Effector memory CD4-positive, alpha-beta T cell (primary cell): Measurements from ENCODE around the gene MEI1.

Experiments
- DNase-seq, 3 donors: peaks; one replicate each; pipeline ENCODE4 v3.0.0-alpha.2; 2020
- H3K27ac ChIP-seq: 2 replicates; pipeline ENCODE4 v1.7.0; 2013; ENCODE audit warnings: mild to moderate bottlenecking, low read length, moderate library complexity; ENCODE audit not compliant: insufficient read depth, poor library complexity, severe bottlenecking
- H3K27me3 ChIP-seq: replicated peaks from 2 replicates; pipeline ENCODE4 v1.7.0; 2013; ENCODE audit warnings: mild to moderate bottlenecking, low read length; ENCODE audit not compliant: insufficient read depth, control insufficient read depth, poor library complexity, severe bottlenecking
- H3K36me3 ChIP-seq: 2 replicates; pipeline ENCODE4 v1.7.0; 2013; ENCODE audit warnings: mild to moderate bottlenecking, low read length, moderate library complexity; ENCODE audit not compliant: control insufficient read depth, insufficient read depth
- H3K4me1 ChIP-seq: 2 replicates; pipeline ENCODE4 v1.7.0; 2013; ENCODE audit warnings: low read length, mild to moderate bottlenecking; ENCODE audit not compliant: control insufficient read depth, insufficient read depth, poor library complexity, severe bottlenecking
- H3K4me3 ChIP-seq: 2 replicates; pipeline ENCODE4 v1.7.0; 2013; ENCODE audit warnings: low read length, low read depth, mild to moderate bottlenecking; ENCODE audit not compliant: insufficient read depth, poor library complexity, severe bottlenecking
- H3K9me3 ChIP-seq: 2 replicates; pipeline ENCODE4 v1.7.0; 2013; ENCODE audit warnings: mild to moderate bottlenecking, low read length, moderate library complexity; ENCODE audit not compliant: control insufficient read depth

Gene MEI1

GRCh38 chr22:41780746-41781505, 81.6 kb downstream of the MEI1 start:
- DNase-seq: peak; percentile 79 to 89 (median 88)
- Histone ChIP-seq H3K36me3 (peaks cover 6% of the 10 kb centered on the region), H3K27me3 (no peaks in the 10 kb centered on the region), H3K27ac (peak overlapping the region; percentile 88), H3K4me1 (peaks cover 24% of the 10 kb centered on the region), H3K9me3 (no peaks in the 10 kb centered on the region), H3K4me3 (peak overlapping the region; percentile 60)

DNA sequence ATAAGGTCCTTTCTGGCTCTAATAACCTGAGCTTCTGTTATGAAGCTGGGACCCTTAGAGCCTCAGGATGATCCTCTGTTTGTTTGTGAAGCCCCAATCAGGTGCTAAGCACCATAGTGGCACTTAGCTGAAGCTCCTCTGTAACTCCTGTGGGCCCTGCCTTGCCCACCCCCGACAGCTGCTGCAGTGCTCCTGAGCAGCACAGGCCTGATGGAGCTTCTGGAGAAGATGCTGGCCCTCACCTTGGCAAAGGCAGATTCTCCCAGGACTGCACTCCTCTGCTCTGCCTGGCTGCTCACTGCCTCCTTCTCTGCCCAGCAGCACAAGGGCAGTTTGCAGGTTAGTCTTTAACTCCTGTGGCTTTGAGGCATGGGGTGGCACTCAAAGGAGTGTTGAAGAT, 82.2 kb downstream of the MEI1 start:
- Histone ChIP-seq H3K36me3 (peaks cover 11% of the 10 kb centered on the region), H3K4me1 (peaks cover 26% of the 10 kb centered on the region), H3K27ac (peak overlapping the region; percentile 88), H3K9me3 (no peaks in the 10 kb centered on the region), H3K4me3 (peak overlapping the region; percentile 60), H3K27me3 (no peaks in the 10 kb centered on the region)
- no peak for DNase-seq

DNA sequence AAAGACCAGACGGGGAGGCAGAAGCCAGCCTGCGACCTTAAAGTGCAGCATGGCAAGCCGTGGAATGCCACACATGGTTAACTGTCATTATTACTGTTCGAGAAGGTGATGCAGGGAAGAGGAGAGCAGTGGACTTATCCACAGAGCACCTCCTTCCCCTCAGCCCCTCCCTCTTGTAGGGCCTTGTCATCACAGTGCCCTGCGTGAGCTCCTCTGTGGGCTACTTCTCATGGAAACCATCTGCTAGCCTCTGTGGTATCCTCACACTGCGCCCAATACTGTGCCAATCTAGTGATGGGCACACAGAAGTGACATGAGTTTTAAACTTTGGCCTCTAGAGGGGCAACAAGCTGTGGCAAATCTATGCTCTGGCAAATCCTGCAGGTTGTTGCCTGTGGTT, 83.0 kb downstream of the MEI1 start:
- peak in 1 of 3 donors; percentile 6 for DNase-seq
- H3K36me3 ChIP-seq: peaks cover 16% of the 10 kb centered on the region
- peak overlapping the region; percentile 60 for H3K4me3 ChIP-seq
- H3K4me1 ChIP-seq: peaks cover 30% of the 10 kb centered on the region
- H3K9me3 ChIP-seq: no peaks in the 10 kb centered on the region
- H3K27ac ChIP-seq: peak overlapping the region; percentile 88
- H3K27me3 ChIP-seq: no peaks in the 10 kb centered on the region

DNA sequence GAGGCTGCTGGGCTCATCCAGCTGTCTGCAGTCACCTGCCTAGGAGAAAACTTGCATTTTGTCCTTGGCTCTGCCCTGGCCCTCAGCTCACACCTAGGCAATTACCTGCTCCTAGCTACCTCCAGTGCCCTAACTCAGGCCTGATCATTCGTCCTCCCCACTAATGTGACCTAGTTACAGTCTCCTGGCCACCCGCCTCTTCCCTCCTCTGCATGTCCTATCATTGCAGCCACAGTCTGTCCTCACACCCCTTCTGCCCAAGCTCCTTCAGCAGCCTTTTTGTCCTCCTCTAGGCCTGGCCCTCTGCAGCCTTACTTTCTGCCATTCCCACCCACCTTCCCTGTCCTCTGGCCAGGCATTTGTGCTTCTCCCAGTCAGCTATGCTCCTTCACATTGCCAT, 83.4 kb downstream of the MEI1 start:
- H3K27ac ChIP-seq: peak overlapping the region; percentile 88
- H3K4me1 ChIP-seq: peaks cover 32% of the 10 kb centered on the region
- H3K36me3 ChIP-seq: peaks cover 17% of the 10 kb centered on the region
- no peak for DNase-seq
- no peaks in the 10 kb centered on the region for H3K27me3 ChIP-seq
- peak overlapping the region; percentile 60 for H3K4me3 ChIP-seq
- H3K9me3 ChIP-seq: no peaks in the 10 kb centered on the region

GRCh38 chr22:41787331-41787730, 88.0 kb downstream of the MEI1 start:
- H3K4me1 ChIP-seq: peaks cover 26% of the 10 kb centered on the region
- H3K9me3 ChIP-seq: no peaks in the 10 kb centered on the region
- no peak overlapping the region for H3K4me3 ChIP-seq
- H3K27ac ChIP-seq: no peak overlapping the region
- DNase-seq: no peak
- no peaks in the 10 kb centered on the region for H3K27me3 ChIP-seq
- H3K36me3 ChIP-seq: peaks cover 28% of the 10 kb centered on the region

- DNase-seq: no peak
Observed at GRCh38 chr22:41793871-41794270, 94.6 kb downstream of the MEI1 start.

DNA sequence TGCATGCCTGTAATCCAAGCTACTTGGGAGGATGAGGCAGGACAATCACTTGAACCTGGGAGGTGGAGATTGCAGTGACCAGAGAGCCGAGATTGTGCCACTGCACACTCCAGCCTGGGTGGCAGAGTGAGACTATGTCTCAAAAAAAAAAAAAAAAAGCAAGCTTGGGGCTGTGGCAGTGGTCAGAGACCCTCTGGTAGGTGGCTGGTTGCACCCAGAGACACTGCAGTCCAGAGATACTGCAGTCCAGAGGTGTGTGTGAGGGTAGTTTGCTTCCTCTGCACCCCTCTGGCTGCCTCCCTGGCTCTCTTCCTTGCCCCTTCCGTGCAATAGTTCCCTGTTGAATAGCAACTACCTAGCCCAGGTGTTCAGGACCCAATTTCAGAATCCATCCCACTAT, 99.4 kb downstream of the MEI1 start:
- Histone ChIP-seq H3K4me3 (no peak overlapping the region), H3K27me3 (no peaks in the 10 kb centered on the region), H3K4me1 (peaks cover 13% of the 10 kb centered on the region), H3K36me3 (peaks cover 19% of the 10 kb centered on the region), H3K27ac (no peak overlapping the region), H3K9me3 (no peaks in the 10 kb centered on the region)
- DNase-seq: no peak

More at GRCh38 chr22:41793871-41794270, 94.6 kb downstream of the MEI1 start:
- Histone ChIP-seq H3K36me3 (peaks cover 32% of the 10 kb centered on the region), H3K27me3 (no peaks in the 10 kb centered on the region), H3K9me3 (no peaks in the 10 kb centered on the region), H3K4me3 (no peak overlapping the region), H3K4me1 (no peaks in the 10 kb centered on the region), H3K27ac (no peak overlapping the region)

- H3K9me3 ChIP-seq: no peaks in the 10 kb centered on the region
- H3K4me3 ChIP-seq: peak overlapping the region; percentile 87
- H3K36me3 ChIP-seq: peaks cover 9% of the 10 kb centered on the region
- peaks cover 13% of the 10 kb centered on the region for H3K4me1 ChIP-seq
- DNase-seq: peak in 1 of 3 donors; percentile 5
- peak overlapping the region; percentile 86 for H3K27ac ChIP-seq
- H3K27me3 ChIP-seq: no peaks in the 10 kb centered on the region
Observed at GRCh38 chr22:41799486-41800347, 100.4 kb downstream of the MEI1 start.

GRCh38 chr22:41800348-41801146, 101.2 kb downstream of the MEI1 start, which contains the start of gene CCDC134:
Gene CCDC134 (plus strand): TSS chr22:41800679. CDS start chr22:41808891, 8,212 bp downstream.
- no peaks in the 10 kb centered on the region for H3K27me3 ChIP-seq

More at GRCh38 chr22:41800348-41801146, 101.2 kb downstream of the MEI1 start, which contains the start of gene CCDC134:
- peak within 1 kb of the TSS; percentile 87 for H3K4me3 ChIP-seq
- H3K4me1 ChIP-seq: peaks cover 13% of the 10 kb centered on the region
- peak; percentile 83 to 85 (median 83) for DNase-seq
- no peaks in the 10 kb centered on the region for H3K9me3 ChIP-seq
- peaks cover under 1% of the 10 kb centered on the region for H3K36me3 ChIP-seq
- H3K27ac ChIP-seq: peak within 1 kb of the TSS; percentile 86
